DND-41 (cell line): ENCODE data around the gene PRRC2B.

ENCODE experiments used
- ATAC-seq: fragments of 200-7000 bp; cut with Tn5 transposase; 3 replicates; pipeline ENCODE4 v1.9.1; 2021; ENCODE audit warnings: low read depth; ENCODE audit not compliant: insufficient read depth
- DNase-seq: peaks from one replicate; pipeline ENCODE4 v3.0.0-alpha.2; 2020
- H2AFZ ChIP-seq: 2 replicates; pipeline ENCODE4 v1.6.0; 2012; ENCODE audit warnings: low read depth, low read length
- H3K27ac ChIP-seq: 2 replicates; pipeline ENCODE4 v1.5.1; 2012; ENCODE audit warnings: low read length, inconsistent platforms
- H3K27me3 ChIP-seq: fragments of 200-600 bp; sonication (generic); 2 replicates; pipeline ENCODE4 v1.6.0; 2012; ENCODE audit warnings: low read length, mild to moderate bottlenecking, inconsistent platforms; ENCODE audit not compliant: insufficient read depth, poor library complexity
- H3K36me3 ChIP-seq: 2 replicates; pipeline ENCODE4 v1.5.1; 2012; ENCODE audit warnings: low read length, inconsistent platforms; ENCODE audit not compliant: insufficient read depth
- H3K4me1 ChIP-seq: 2 replicates; pipeline ENCODE4 v1.5.1; 2012; ENCODE audit warnings: mild to moderate bottlenecking, low read length; ENCODE audit not compliant: insufficient read depth
- H3K4me2 ChIP-seq: 2 replicates; pipeline ENCODE4 v1.6.0; 2012; ENCODE audit warnings: mild to moderate bottlenecking, moderate library complexity, low read length, inconsistent platforms; ENCODE audit not compliant: insufficient read depth
- H3K4me3 ChIP-seq, 2 experiments: fragments of 200-600 bp in 1 of 2; shearing (Covaris generic) in 1 of 2; 2 replicates each; pipeline ENCODE4 v1.5.1; 2012 to 2016; ENCODE audit warnings: inconsistent platforms in 2 of 2, low read length in 2 of 2, mild to moderate bottlenecking in 2 of 2, low read depth in 1 of 2, moderate library complexity in 1 of 2
- H3K79me2 ChIP-seq: 2 replicates; pipeline ENCODE4 v1.6.0; 2012; ENCODE audit warnings: low read length, inconsistent platforms; ENCODE audit not compliant: insufficient read depth
- H3K9ac ChIP-seq: 2 replicates; pipeline ENCODE4 v1.6.0; 2012; ENCODE audit warnings: low read depth, mild to moderate bottlenecking, inconsistent platforms, low read length, moderate library complexity
- H3K9me3 ChIP-seq: 2 replicates; pipeline ENCODE4 v1.5.1; 2012; ENCODE audit warnings: low read length, moderate library complexity, mild to moderate bottlenecking, inconsistent platforms; ENCODE audit not compliant: insufficient read depth, severe bottlenecking
- H4K20me1 ChIP-seq: 2 replicates; pipeline ENCODE4 v1.6.0; 2012; ENCODE audit warnings: low read length; ENCODE audit not compliant: insufficient read depth
- EZH2 ChIP-seq: IDR thresholded peaks from 3 replicates; pipeline ENCODE4 v1.6.1; 2012; ENCODE audit warnings: borderline replicate concordance, low read depth, mild to moderate bottlenecking, moderate library complexity, low read length, inconsistent platforms; ENCODE audit not compliant: severe bottlenecking
- TF ChIP-seq, protein P1 (sequence below): IDR thresholded peaks from 2 replicates; pipeline ENCODE4 v1.5.1; 2012; ENCODE audit warnings: borderline replicate concordance, low read length, moderate library complexity, mild to moderate bottlenecking; ENCODE audit not compliant: poor library complexity, severe bottlenecking; ENCODE audit errors: extremely low read depth

The PRRC2B gene

DNA sequence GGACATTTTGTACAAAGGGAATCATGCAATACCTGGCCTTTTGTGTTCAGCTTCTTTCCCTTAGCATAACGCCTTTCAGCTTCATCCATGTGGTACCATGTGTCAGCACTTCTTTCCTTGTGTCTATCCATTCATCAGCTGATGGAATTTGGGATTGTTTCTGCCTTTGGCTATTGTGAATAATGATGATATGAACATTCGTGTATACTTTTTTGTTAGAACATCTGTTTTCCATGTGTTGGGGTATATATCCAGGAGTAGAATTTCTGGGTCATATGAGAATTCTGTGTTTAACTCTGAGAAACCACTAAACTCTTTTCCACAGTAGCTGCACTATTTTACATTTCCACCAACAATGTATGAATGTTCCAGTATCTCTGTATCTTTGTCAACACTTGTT is 14.8 kb upstream of the PRRC2B start:
- Histone ChIP-seq H4K20me1 (no peaks in the 10 kb centered on the region), H3K79me2 (no peaks in the 10 kb centered on the region), H3K36me3 (no peaks in the 10 kb centered on the region), H2AFZ (no peak overlapping the region), H3K27ac (no peak overlapping the region), H3K27me3 (no peaks in the 10 kb centered on the region), H3K4me3 (no peak overlapping the region), H3K9ac (no peak overlapping the region), H3K9me3 (no peaks in the 10 kb centered on the region), H3K4me1 (peaks cover 8% of the 10 kb centered on the region; the same call in 1 of the 2 replicates), H3K4me2 (no peak overlapping the region)
- no peak for TF ChIP-seq EZH2
- TF ChIP-seq, protein P1, sequence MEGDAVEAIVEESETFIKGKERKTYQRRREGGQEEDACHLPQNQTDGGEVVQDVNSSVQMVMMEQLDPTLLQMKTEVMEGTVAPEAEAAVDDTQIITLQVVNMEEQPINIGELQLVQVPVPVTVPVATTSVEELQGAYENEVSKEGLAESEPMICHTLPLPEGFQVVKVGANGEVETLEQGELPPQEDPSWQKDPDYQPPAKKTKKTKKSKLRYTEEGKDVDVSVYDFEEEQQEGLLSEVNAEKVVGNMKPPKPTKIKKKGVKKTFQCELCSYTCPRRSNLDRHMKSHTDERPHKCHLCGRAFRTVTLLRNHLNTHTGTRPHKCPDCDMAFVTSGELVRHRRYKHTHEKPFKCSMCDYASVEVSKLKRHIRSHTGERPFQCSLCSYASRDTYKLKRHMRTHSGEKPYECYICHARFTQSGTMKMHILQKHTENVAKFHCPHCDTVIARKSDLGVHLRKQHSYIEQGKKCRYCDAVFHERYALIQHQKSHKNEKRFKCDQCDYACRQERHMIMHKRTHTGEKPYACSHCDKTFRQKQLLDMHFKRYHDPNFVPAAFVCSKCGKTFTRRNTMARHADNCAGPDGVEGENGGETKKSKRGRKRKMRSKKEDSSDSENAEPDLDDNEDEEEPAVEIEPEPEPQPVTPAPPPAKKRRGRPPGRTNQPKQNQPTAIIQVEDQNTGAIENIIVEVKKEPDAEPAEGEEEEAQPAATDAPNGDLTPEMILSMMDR: no peak
- DNase-seq (no peak), ATAC-seq (no peak)

DNA sequence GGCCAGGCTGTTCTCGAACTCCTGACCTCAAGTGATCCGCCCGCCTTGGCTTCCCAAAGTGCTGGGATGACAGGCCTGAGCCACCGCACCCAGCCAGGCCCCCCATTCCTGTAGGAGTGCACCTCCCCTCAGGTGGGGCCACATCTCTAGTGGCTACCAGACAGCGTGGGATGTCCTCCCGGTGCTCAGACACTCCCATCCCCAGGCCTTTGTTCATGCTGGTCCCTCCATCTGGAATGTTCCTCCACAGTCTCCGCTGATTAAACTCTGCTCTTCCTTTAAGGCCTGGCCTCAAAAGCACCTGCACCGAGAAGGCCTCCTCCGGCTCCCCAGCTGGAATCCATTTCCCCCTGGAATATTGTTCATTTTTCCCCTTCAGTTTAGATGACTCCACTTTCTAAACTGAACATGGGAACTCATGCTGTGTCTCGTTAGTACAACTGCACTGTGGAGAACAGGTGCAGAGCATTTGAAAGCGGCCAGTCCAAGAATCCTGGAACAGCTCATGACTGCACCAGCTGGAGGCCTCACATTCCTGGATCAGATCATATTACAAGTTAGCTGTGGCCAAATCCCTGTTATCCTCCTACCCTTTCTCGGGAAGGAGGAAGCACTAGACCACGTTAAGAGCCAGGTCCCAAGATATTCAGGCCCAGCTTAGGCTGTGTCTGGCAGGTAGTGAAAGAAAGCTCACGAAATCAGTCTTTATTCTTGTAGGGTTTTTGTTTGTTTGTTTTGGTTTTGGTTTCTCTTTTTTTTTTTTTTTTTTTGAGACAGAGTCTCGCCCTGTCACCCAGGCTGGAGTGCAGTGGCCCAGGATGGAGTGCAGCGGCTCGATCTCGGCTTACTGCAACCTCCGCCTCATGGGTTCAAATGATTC is 10.8 kb upstream of the PRRC2B start:
- Histone ChIP-seq H2AFZ (no peak overlapping the region), H3K4me2 (no peak overlapping the region), H3K27ac (no peak overlapping the region), H3K27me3 (no peaks in the 10 kb centered on the region), H3K4me1 (no peaks in the 10 kb centered on the region), H4K20me1 (no peaks in the 10 kb centered on the region), H3K4me3 (no peak overlapping the region), H3K9me3 (no peaks in the 10 kb centered on the region), H3K36me3 (no peaks in the 10 kb centered on the region), H3K79me2 (no peaks in the 10 kb centered on the region), H3K9ac (no peak overlapping the region)
- DNase-seq (no peak), ATAC-seq (no peak)
- TF ChIP-seq, protein P1: no peak
- TF ChIP-seq EZH2: no peak

DNA sequence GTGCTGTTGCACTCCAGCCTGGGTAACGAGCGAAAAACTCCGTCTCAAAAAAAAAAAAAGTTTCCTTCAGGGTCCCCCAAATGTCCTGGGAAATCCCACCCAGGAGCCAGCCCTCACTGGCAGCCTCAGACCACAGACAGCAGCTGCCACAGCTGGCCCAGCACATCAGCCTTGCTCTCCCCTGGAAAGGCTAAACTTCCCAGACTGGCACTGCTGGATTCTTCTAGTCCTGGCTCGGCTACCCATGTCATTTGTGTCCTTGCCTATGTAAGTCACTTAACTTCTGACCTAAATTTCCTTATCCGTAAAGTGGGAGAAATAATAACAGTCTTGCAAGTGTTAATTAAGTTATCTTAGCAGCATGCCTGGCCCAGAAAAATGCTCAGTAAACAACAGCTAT is 8.6 kb upstream of the PRRC2B start:
- Histone ChIP-seq H3K27me3 (no peaks in the 10 kb centered on the region), H3K79me2 (no peaks in the 10 kb centered on the region), H4K20me1 (no peaks in the 10 kb centered on the region), H3K9ac (no peak overlapping the region), H3K4me3 (no peak overlapping the region), H3K4me2 (no peak overlapping the region), H3K27ac (no peak overlapping the region), H2AFZ (no peak overlapping the region), H3K36me3 (no peaks in the 10 kb centered on the region), H3K9me3 (no peaks in the 10 kb centered on the region), H3K4me1 (no peaks in the 10 kb centered on the region)
- TF ChIP-seq, protein P1: no peak
- TF ChIP-seq EZH2: no peak
- ATAC-seq: no peak
- DNase-seq: no peak
